MCF 10A (cell line): ENCODE measurements around the gene PSMF1. TPM values are rescaled to one million over a fixed set of nuclear protein-coding genes. Genes with fewer than 3 reads are reported as not detected.

Experiments used
- BruUV-seq: library from RNA; stranded (reverse); fragments of 400-500 nt; replicated peaks from 2 replicates; lab custom pipeline; 2021; lab: Mats Ljungman, UMichigan
- CTCF ChIA-PET: fragments of 300-600 bp; sonication (Branson Sonifier 250); formaldehyde crosslinking; extraction: SDS; loops from one replicate; lab custom pipeline; 2021; ENCODE audit warnings: antibody characterized with exemption, inconsistent platforms; lab: Yijun Ruan, JAX
- POLR2A ChIA-PET: fragments of 300-600, 350-650 bp; sonication (Branson Sonifier 250); formaldehyde crosslinking; extraction: SDS; loops from one replicate; lab custom pipeline; 2020; ENCODE audit warnings: antibody characterized with exemption, inconsistent platforms; lab: Yijun Ruan, JAX
- DNase-seq: peaks from one replicate; pipeline ENCODE4 v3.0.0-alpha.2; 2018; ENCODE audit not compliant: unreplicated experiment
- H3K27ac Mint-ChIP-seq: one replicate; pipeline ENCODE4 v1.8.0; 2022; ENCODE audit warnings: mild to moderate bottlenecking, low read depth, mixed read lengths; ENCODE audit not compliant: unreplicated experiment
- H3K27me3 Mint-ChIP-seq: one replicate; pipeline ENCODE4 v1.8.0; 2022; ENCODE audit warnings: mixed read lengths; ENCODE audit not compliant: insufficient read depth, unreplicated experiment
- H3K36me3 Mint-ChIP-seq: one replicate; pipeline ENCODE4 v1.8.0; 2022; ENCODE audit warnings: mild to moderate bottlenecking, moderate library complexity, mixed read lengths; ENCODE audit not compliant: insufficient read depth, unreplicated experiment
- H3K4me1 Mint-ChIP-seq: one replicate; pipeline ENCODE4 v1.8.0; 2022; ENCODE audit warnings: mixed read lengths; ENCODE audit not compliant: insufficient read depth, unreplicated experiment
- H3K4me3 Mint-ChIP-seq: one replicate; pipeline ENCODE4 v1.8.0; 2022; ENCODE audit warnings: mild to moderate bottlenecking, moderate library complexity, mixed read lengths; ENCODE audit not compliant: unreplicated experiment
- H3K9me3 Mint-ChIP-seq: one replicate; pipeline ENCODE4 v1.8.0; 2022; ENCODE audit warnings: mixed read lengths; ENCODE audit not compliant: unreplicated experiment
- intact Hi-C: fragments of 100-400 bp; cut with micrococcal nuclease; formaldehyde crosslinking; loops from 2 replicates; pipeline ENCODE4 v1.14.1; 2022
- total RNA-seq: library from RNA; stranded (reverse); gene quantifications from 2 replicates; pipeline ENCODE4 v1.2.3, GENCODE V29; 2022
- TF ChIP-seq, protein P1 (sequence below): fragments of 200-600 bp; IDR thresholded peaks from one replicate; pipeline ENCODE4 v1.8.0; 2022; ENCODE audit warnings: antibody characterized with exemption, mild to moderate bottlenecking; ENCODE audit not compliant: unreplicated experiment

The PSMF1 gene
- total RNA-seq, 1 experiment from 2014 or later = 207 TPM

GRCh38 chr20:1204576-1204975 is 86.2 kb downstream of the PSMF1 start:
- intact Hi-C loops = no loop called here
- H3K27ac Mint-ChIP-seq = no peak overlapping the region
- H3K4me3 Mint-ChIP-seq = no peak overlapping the region
- TF ChIP-seq, protein P1, sequence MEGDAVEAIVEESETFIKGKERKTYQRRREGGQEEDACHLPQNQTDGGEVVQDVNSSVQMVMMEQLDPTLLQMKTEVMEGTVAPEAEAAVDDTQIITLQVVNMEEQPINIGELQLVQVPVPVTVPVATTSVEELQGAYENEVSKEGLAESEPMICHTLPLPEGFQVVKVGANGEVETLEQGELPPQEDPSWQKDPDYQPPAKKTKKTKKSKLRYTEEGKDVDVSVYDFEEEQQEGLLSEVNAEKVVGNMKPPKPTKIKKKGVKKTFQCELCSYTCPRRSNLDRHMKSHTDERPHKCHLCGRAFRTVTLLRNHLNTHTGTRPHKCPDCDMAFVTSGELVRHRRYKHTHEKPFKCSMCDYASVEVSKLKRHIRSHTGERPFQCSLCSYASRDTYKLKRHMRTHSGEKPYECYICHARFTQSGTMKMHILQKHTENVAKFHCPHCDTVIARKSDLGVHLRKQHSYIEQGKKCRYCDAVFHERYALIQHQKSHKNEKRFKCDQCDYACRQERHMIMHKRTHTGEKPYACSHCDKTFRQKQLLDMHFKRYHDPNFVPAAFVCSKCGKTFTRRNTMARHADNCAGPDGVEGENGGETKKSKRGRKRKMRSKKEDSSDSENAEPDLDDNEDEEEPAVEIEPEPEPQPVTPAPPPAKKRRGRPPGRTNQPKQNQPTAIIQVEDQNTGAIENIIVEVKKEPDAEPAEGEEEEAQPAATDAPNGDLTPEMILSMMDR = no peak
- peaks cover 15% of the 10 kb centered on the region for H3K27me3 Mint-ChIP-seq
- peaks cover 6% of the 10 kb centered on the region for H3K36me3 Mint-ChIP-seq
- BruUV-seq = no TSS peak
- H3K4me1 Mint-ChIP-seq = no peaks in the 10 kb centered on the region
- no peak for DNase-seq
- POLR2A ChIA-PET = interaction anchor here (0.6 to 0.9 kb wide), 4 partner anchors 10 to 192 kb away, joined by 3 to 5 read pairs (median 3); no protein-coding TSS in a partner anchor
- H3K9me3 Mint-ChIP-seq = no peaks in the 10 kb centered on the region
- CTCF ChIA-PET = interaction anchor here (0.9 to 1.2 kb wide), 3 partner anchors 9 to 96 kb away, joined by 3 to 6 read pairs (median 4); partner anchors contain the start of gene TMEM74B

DNA sequence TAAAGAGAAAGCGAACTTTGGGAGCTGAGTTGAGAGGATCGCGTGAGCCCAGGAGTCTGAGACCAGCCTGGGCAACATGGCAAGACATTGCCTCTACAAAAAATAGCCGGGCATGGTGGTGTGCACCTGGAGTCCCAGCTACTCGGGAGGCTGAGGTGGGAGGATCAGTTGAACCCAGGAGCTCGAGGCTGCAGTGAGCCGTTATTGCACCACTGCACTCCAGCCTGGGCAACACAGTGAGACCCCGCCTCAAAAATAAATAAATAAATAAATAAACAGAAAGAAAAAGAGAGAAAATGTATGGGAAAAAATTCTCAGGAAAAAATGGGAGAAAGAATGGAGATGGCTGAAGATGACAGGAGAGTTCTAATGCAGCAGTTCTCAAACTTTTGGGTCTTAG is 87.4 kb downstream of the PSMF1 start:
- intact Hi-C loops = no loop called here
- H3K9me3 Mint-ChIP-seq = no peaks in the 10 kb centered on the region
- POLR2A ChIA-PET = interaction anchor here (0.7 to 1.1 kb wide), 2 partner anchors 21 to 87 kb away, joined by 3 to 4 read pairs; no protein-coding TSS in a partner anchor
- peaks cover 6% of the 10 kb centered on the region for H3K4me1 Mint-ChIP-seq
- BruUV-seq = no TSS peak
- CTCF ChIA-PET = interaction anchor here (0.6 to 1.6 kb wide), 6 partner anchors 18 to 389 kb away, joined by 3 to 10 read pairs (median 3); no protein-coding TSS in a partner anchor
- peaks cover 6% of the 10 kb centered on the region for H3K36me3 Mint-ChIP-seq
- H3K4me3 Mint-ChIP-seq = no peak overlapping the region
- peaks cover 19% of the 10 kb centered on the region for H3K27me3 Mint-ChIP-seq
- DNase-seq = no peak
- no peak overlapping the region for H3K27ac Mint-ChIP-seq
- TF ChIP-seq, protein P1 = no peak

DNA sequence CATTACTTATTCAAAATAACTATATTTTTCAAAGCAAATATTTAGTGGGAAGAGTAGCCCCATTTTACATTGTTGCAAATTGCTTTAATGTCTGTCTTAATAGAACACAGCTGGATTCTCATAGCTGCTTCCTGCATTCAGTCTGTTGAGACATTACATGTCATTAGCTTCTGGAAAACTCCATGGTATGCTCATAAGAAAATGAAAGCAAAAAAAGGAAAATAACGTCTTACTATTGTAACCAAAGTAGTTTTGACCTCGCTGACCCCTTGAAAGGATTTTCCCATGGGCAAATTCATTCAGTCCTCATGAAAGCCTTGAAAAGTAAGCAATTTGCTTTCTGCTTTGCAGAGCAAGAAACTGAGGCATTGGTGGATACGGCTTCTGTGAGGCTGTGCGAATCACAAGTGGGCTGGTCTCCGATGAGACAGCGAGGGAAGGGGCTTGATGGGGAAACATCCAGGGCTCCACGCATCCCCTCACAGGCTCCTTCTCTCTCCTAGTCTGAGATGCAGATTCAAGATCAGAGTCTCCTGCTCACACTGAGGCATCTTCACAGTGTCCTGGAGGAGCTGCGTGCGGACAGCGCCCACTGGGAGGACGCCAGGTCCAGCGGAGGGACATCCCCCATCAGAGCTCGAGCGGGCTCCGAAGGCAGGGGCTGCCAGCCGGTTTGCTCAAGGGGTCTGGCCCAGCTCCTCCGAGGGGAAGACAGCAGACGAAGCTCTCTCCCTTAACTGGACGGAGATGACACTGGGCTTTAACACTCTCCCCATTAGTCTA is 88.2 kb downstream of the PSMF1 start:
- TF ChIP-seq, protein P1 = no peak
- BruUV-seq = no TSS peak
- intact Hi-C loops = no loop called here
- no peak overlapping the region for H3K4me3 Mint-ChIP-seq
- H3K9me3 Mint-ChIP-seq = no peaks in the 10 kb centered on the region
- H3K27ac Mint-ChIP-seq = no peak overlapping the region
- H3K36me3 Mint-ChIP-seq = peaks cover 6% of the 10 kb centered on the region
- DNase-seq = no peak
- peaks cover 6% of the 10 kb centered on the region for H3K4me1 Mint-ChIP-seq
- ChIA-PET POLR2A (no interaction called here), CTCF (interaction anchor here (0.6 to 1.6 kb wide), 5 partner anchors 19 to 390 kb away, joined by 3 to 10 read pairs (median 3); no protein-coding TSS in a partner anchor)
- H3K27me3 Mint-ChIP-seq = peaks cover 20% of the 10 kb centered on the region

GRCh38 chr20:1207293-1207878 is 89.0 kb downstream of the PSMF1 start:
- ChIA-PET CTCF (interaction anchor here (0.6 to 0.8 kb wide), 3 partner anchors 19 to 122 kb away, joined by 3 read pairs; no protein-coding TSS in a partner anchor), POLR2A (interaction anchor here (0.6 kb wide), 1 partner anchor 36 kb away, joined by 3 read pairs; no protein-coding TSS in a partner anchor)
- TF ChIP-seq, protein P1 = no peak
- peaks cover 28% of the 10 kb centered on the region for H3K27me3 Mint-ChIP-seq
- peaks cover 6% of the 10 kb centered on the region for H3K36me3 Mint-ChIP-seq
- DNase-seq = no peak
- H3K4me1 Mint-ChIP-seq = peaks cover 6% of the 10 kb centered on the region
- no peak overlapping the region for H3K27ac Mint-ChIP-seq
- intact Hi-C loops = no loop called here
- H3K4me3 Mint-ChIP-seq = no peak overlapping the region
- BruUV-seq = no TSS peak
- H3K9me3 Mint-ChIP-seq = no peaks in the 10 kb centered on the region
